Body of pancreas (tissue), 4 donors: ENCODE results near the gene POLD1. TPM values are rescaled to one million over a fixed set of nuclear protein-coding genes. Genes with fewer than 3 reads are reported as not detected.

Experiments used
- ATAC-seq: fragments of 150-250 bp; one replicate; pipeline ENCODE4 v1.9.1; 2016
- DNase-seq, 4 donors: peaks; one replicate each; pipeline ENCODE4 v3.0.0-alpha.2; 2019
- H3K27ac ChIP-seq, 4 donors: fragments of 200-600 bp; sonication (generic); 1 replicate in 3 of 4; 2 replicates in 1 of 4; pipeline versions ENCODE4 v1.5.1 to v1.6.1; 2016 to 2019; ENCODE audit warnings: mild to moderate bottlenecking in 1 of 4, mixed read lengths in 1 of 4, moderate library complexity in 1 of 4
- H3K27me3 ChIP-seq, 2 donors: fragments of 200-600 bp; sonication (generic); one replicate each; pipeline ENCODE4 v1.6.0; 2016; ENCODE audit warnings: mild to moderate bottlenecking in 1 of 2
- H3K36me3 ChIP-seq, 2 donors: fragments of 200-600 bp; sonication (generic); replicated peaks in 1 of 2; 2 replicates each; pipeline ENCODE4 v1.5.1; 2016; ENCODE audit warnings: low read depth in 2 of 2; ENCODE audit not compliant: insufficient read depth in 1 of 2
- H3K4me1 ChIP-seq: fragments of 200-600 bp; sonication (generic); one replicate; pipeline ENCODE4 v1.6.0; 2016
- H3K4me3 ChIP-seq, 2 donors: fragments of 200-600 bp; sonication (generic); 1 replicate in 1 of 2; 2 replicates in 1 of 2; pipeline ENCODE4 v1.5.1; 2016 to 2019
- H3K9me3 ChIP-seq, 3 donors: fragments of 200-600 bp; sonication (generic); 1 replicate in 2 of 3; 2 replicates in 1 of 3; pipeline ENCODE4 v1.5.1; 2016
- CTCF ChIP-seq, 7 experiments: fragments of 450-650 bp in 4 of 7; fragments of 200-600 bp in 3 of 7; sonication (generic) in 3 of 7; IDR thresholded peaks; one replicate each; pipeline ENCODE4 v1.5.1; 2016 to 2019; ENCODE audit warnings: antibody characterized with exemption in 7 of 7
- POLR2A ChIP-seq, 3 donors: fragments of 450-650 bp; IDR thresholded peaks; one replicate each; pipeline ENCODE4 v1.6.1; 2016; ENCODE audit warnings: antibody characterized with exemption in 3 of 3, mild to moderate bottlenecking in 2 of 3
- WGBS, 2 donors: methylation state at CpG; one replicate each; pipeline ENCODE4 v1.1.5; 2017; 5-methylcytosine and 5-hydroxymethylcytosine counted together
- intact Hi-C: fragments of 100-400 bp; cut with DNase I; formaldehyde crosslinking; loops from one replicate; pipeline ENCODE4 v1.15.1; 2023
- total RNA-seq, 2 donors: library from RNA; depleted of rRNA; stranded (reverse); fragments of >200 nt; gene quantifications; one replicate each; pipeline ENCODE4 v1.1.0, GENCODE V29; 2016

POLD1 gene
- total RNA-seq, 2 donors from 2014 or later = 13.2 to 13.8 TPM

DNA sequence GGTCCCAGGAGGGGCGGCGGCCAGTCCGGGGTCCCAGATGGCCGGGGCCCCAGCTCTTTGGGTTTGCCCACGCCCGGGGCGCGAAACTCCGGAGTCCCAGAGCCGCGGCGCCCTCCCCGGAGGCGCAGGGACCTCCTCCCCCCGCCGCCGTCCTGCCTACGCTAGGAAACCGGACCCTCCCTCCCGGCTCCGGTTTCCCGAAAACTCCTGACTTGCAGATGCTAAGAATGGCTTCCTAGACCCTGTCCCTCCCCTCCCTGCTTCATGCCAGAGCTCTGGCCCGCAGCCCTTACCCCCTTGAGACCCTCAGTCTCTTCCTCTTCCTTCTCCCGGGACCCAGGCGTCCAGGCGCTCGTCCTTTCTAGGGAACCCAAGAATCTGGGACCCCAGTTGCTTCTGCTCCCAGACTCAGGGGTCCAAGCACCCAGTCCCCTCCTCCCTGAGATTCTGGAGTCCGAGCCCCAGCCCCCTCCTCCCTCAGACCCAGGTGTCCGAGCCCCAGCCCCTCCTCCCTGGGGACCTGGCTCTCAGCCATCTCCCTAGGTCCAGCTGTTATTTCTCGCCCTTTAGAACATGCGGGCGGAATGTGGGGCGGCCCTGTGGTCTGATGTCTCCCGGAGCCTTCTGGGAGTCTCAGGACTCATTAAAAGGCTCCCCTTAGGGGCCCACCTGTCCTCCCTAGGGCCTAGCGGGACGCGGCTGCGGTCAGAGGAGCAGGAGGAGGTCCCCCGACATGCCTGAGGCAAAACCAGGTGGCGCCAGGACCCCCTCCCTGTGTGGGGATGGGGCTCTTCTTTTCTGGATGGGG lies 48.3 kb downstream of the POLD1 start, which contains the start of gene MYBPC2:
TSS of gene MYBPC2 (plus strand) at position 672 of the 808 bp plus-strand sequence. CDS start at position 734, 62 bp downstream.
- peaks cover 0 to 6% of the 10 kb centered on the region in 2 donors for H3K27me3 ChIP-seq
- peak within 1 kb of the TSS; percentile 15 to 57 for H3K4me3 ChIP-seq
- WGBS, 2 donors = 4 to 8% methylated on average over 8 to 38 of the region's 40 CpGs
- H3K36me3 ChIP-seq = no peaks in the 10 kb centered on the region
- intact Hi-C loops = no loop called here
- H3K9me3 ChIP-seq = no peaks in the 10 kb centered on the region
- peak within 1 kb of the TSS in 3 of 4 donors; percentile 20 to 81 (median 62) for H3K27ac ChIP-seq
- peaks cover 27% of the 10 kb centered on the region for H3K4me1 ChIP-seq
- TF ChIP-seq POLR2A (IDR thresholded peaks at IDR 0.05) = no peak
- TF ChIP-seq CTCF (IDR thresholded peaks at IDR 0.05) = no peak
- peak; percentile 16 for ATAC-seq
- peak in 2 of 4 donors; percentile 36 to 39 for DNase-seq

DNA sequence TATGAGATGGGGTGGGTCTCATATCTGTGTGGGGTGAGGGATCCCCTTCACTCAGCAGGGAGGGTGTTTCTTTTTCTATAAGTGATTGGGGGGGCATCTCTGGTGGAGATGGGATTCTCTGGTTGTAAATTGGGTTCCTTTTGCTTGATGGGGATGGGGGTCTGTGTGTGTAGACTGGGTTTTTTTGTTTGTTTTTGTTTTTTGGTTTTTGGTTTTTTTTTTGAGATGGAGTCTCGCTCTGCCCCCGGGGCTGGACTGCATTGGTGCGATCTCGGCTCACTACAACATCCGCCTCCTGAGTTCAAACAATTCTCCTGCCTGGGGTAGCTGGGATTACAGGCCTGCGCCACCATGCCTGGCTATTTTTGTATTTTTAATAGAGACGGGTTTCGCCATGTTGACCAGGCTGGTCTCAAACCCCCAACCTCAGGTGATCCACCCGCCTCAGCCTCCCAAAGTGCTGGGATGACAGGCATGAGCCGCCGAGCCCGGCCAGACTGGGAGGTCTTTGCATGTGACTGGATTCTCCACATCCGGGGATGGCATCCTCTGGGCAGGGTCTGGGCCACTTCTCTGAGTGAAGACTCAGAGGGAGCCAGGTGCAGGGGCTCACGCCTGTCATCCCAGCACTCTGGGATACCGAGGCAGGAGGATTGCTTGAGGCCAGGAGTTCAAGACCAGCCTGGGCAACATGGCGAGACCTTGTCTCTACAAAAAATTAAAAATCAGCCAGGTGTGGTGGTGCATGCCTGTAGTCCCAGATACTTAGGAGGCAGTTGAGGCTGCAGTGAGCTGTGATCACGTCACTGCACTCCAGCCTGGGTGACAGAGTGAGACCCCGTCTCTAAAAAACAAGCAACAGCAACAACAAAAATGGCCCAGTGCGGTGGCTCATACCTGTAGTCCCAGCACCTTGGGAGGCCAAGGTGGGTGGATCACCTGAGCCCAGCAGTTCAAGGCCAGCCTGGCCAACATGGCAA lies 49.3 kb downstream of the POLD1 start:
- Histone ChIP-seq H3K36me3 (no peaks in the 10 kb centered on the region), H3K4me1 (peaks cover 17% of the 10 kb centered on the region), H3K27ac (no peak overlapping the region), H3K9me3 (no peaks in the 10 kb centered on the region), H3K4me3 (no peak overlapping the region), H3K27me3 (peaks cover 0 to 6% of the 10 kb centered on the region in 2 donors)
- ATAC-seq (no peak), DNase-seq (no peak)
- 86 to 90% methylated on average over 13 to 18 of the region's 19 CpGs for WGBS, 2 donors
- intact Hi-C loops = no loop called here
- TF ChIP-seq CTCF (IDR thresholded peaks at IDR 0.05) = no peak
- TF ChIP-seq POLR2A (IDR thresholded peaks at IDR 0.05) = no peak

DNA sequence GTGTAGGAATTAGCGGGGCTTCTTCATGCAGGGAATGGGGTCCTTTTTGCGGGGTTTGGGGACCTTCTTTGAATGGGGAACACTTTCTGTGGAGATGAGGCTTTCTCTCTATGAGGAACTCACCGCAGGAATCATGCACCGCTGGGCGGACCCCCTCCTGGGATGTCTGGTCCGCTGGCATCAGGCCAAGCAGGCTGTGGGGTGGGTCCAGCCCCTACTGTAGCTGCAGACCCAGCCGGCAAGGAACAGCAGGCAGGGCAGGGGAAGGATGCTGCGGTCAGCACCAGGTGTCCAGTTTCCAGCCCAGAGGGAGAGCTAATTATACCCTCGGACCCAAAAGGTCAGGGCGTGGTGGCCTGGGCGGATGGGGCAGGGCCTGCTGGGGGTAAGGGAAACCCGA lies 50.4 kb downstream of the POLD1 start:
- DNase-seq = no peak

DNA sequence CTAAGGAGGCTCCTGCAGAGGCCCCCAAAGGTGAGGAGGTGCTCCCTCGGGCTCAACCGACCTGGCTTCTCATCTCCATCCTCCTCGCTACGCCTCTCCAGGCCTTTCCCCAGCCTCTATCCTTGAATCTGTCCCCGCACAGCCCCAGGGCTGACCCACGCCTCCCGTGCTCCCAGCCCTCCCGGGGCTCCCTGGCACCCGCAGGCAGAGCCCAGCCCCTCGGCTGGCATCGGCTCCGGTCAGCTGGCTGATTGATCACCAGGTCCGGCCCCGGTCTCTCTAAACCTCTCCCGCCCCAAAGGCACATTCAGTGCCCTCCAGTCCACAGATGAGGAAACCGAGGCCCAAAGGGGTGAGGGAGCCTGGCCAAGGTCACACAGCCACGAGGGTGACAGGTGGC lies 51.1 kb downstream of the POLD1 start:
- intact Hi-C loops = no loop called here
- Histone ChIP-seq H3K36me3 (no peaks in the 10 kb centered on the region), H3K9me3 (no peaks in the 10 kb centered on the region), H3K27me3 (peaks cover 0 to 6% of the 10 kb centered on the region in 2 donors), H3K27ac (no peak overlapping the region), H3K4me3 (no peak overlapping the region), H3K4me1 (peaks cover 15% of the 10 kb centered on the region)
- no peak for TF ChIP-seq POLR2A (IDR thresholded peaks at IDR 0.05)
- WGBS, 2 donors = 66 to 83% methylated on average over 9 to 17 of the region's 17 CpGs
- DNase-seq (no peak), ATAC-seq (no peak)

More for the DNA sequence above, 50.4 kb downstream of the POLD1 start:
- TF ChIP-seq POLR2A (IDR thresholded peaks at IDR 0.05) (no peak), CTCF (IDR thresholded peaks at IDR 0.05) (no peak)
- intact Hi-C loops = no loop called here
- no peak for ATAC-seq
- no peaks in the 10 kb centered on the region for H3K36me3 ChIP-seq
- no peak overlapping the region for H3K27ac ChIP-seq
- peaks cover 0 to 6% of the 10 kb centered on the region in 2 donors for H3K27me3 ChIP-seq
- H3K4me1 ChIP-seq = peaks cover 15% of the 10 kb centered on the region
- 46 to 64% methylated on average over 5 to 12 of the region's 12 CpGs for WGBS, 2 donors
- H3K9me3 ChIP-seq = no peaks in the 10 kb centered on the region
- H3K4me3 ChIP-seq = no peak overlapping the region

DNA sequence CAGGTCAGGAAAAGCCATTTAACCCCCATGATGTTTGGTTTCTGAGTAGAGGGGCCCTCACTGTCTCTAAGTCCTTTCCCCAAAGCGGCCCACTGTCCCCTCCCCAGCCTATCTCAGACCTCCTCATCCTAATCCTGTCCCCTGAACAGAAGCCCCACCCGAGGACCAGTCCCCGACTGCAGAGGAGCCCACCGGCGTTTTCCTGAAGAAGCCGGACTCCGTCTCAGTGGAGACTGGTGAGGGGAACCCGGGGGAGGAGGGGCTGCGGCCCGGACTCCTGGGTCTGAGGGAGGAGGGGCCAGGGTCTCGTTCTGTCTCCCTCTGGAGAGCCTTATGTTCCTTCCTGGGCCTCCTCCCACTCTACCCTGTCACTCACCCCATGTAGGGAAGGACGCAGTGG lies 51.5 kb downstream of the POLD1 start:
- Histone ChIP-seq H3K36me3 (no peaks in the 10 kb centered on the region), H3K4me3 (no peak overlapping the region), H3K9me3 (no peaks in the 10 kb centered on the region), H3K4me1 (peaks cover 15% of the 10 kb centered on the region), H3K27me3 (peaks cover 0 to 6% of the 10 kb centered on the region in 2 donors), H3K27ac (no peak overlapping the region)
- no peak for ATAC-seq
- DNase-seq = no peak
- intact Hi-C loops = no loop called here
- WGBS, 2 donors = 73 to 79% methylated on average over 2 to 12 of the region's 12 CpGs
- TF ChIP-seq POLR2A (IDR thresholded peaks at IDR 0.05) = no peak
- TF ChIP-seq CTCF (IDR thresholded peaks at IDR 0.05) = no peak
